K562 (cell line): ENCODE results near the gene FERMT3. TPM values are rescaled to one million over a fixed set of nuclear protein-coding genes. Genes with fewer than 3 reads are reported as not detected.

Experiments used
- ASH1L ChIP-seq: fragments of 450-650 bp; IDR thresholded peaks from 2 replicates; pipeline ENCODE4 v1.6.1; 2018; ENCODE audit warnings: borderline replicate concordance, mild to moderate bottlenecking, low read depth; ENCODE audit not compliant: partially characterized antibody
- CBX5 ChIP-seq: IDR thresholded peaks from 2 replicates; pipeline ENCODE4 v1.6.1; 2014; ENCODE audit warnings: low read depth, borderline replicate concordance
- CCNT2 ChIP-seq: IDR thresholded peaks from 2 replicates; pipeline ENCODE4 v1.6.1; 2011; ENCODE audit warnings: borderline replicate concordance, low read depth, mild to moderate bottlenecking, moderate library complexity, mixed read lengths, low read length; ENCODE audit not compliant: insufficient read length; ENCODE audit errors: extremely low read depth
- CREB3 ChIP-seq: fragments of 450-650 bp; conservative IDR thresholded peaks from 2 replicates; pipeline ENCODE4 v1.6.1; 2016; ENCODE audit warnings: missing genetic modification characterization, low read depth, mild to moderate bottlenecking, missing compliant biosample characterization, moderate library complexity
- FOXK2 ChIP-seq, 2 experiments: fragments of 450-650 bp; IDR thresholded peaks in 1 of 2; conservative IDR thresholded peaks in 1 of 2; 2 replicates each; pipeline ENCODE4 v1.6.1; 2016; ENCODE audit warnings: low read depth in 2 of 2, mild to moderate bottlenecking in 1 of 2
- FOXM1 ChIP-seq, 2 experiments: fragments of 450-650 bp in 1 of 2; sonication (generic) in 1 of 2; formaldehyde crosslinking in 1 of 2; IDR thresholded peaks; 2 replicates each; pipeline versions ENCODE4 v1.6.1 to v1.9.0; 2017 to 2022; ENCODE audit warnings: low read depth in 2 of 2, mild to moderate bottlenecking in 2 of 2, missing genetic modification reagents in 1 of 2, moderate library complexity in 1 of 2
- HBP1 ChIP-seq: fragments of 450-650 bp; formaldehyde crosslinking; IDR thresholded peaks from 2 replicates; pipeline ENCODE4 v1.4.0; 2022; ENCODE audit warnings: missing genetic modification characterization
- IRF2 ChIP-seq: sonication (generic); formaldehyde crosslinking; IDR thresholded peaks from 2 replicates; pipeline ENCODE4 v1.8.1; 2022; ENCODE audit warnings: mild to moderate bottlenecking, missing genetic modification reagents
- KLF1 ChIP-seq: fragments of 450-650 bp; IDR thresholded peaks from 2 replicates; pipeline ENCODE4 v1.6.1; 2016; ENCODE audit warnings: missing genetic modification characterization, missing compliant biosample characterization
- NCOR1 ChIP-seq: fragments of 450-650 bp; IDR thresholded peaks from 2 replicates; pipeline ENCODE4 v1.6.1; 2016; ENCODE audit warnings: mild to moderate bottlenecking, moderate library complexity
- PTRF ChIP-seq: fragments of 450-650 bp; IDR thresholded peaks from 2 replicates; pipeline ENCODE4 v1.6.1; 2016; ENCODE audit warnings: mild to moderate bottlenecking, missing genetic modification characterization, missing compliant biosample characterization
- SIX5 ChIP-seq, 2 experiments: IDR thresholded peaks; 2 replicates each; pipeline ENCODE4 v1.6.1; 2011; ENCODE audit warnings: low read length in 2 of 2, borderline replicate concordance in 1 of 2, low read depth in 1 of 2, mild to moderate bottlenecking in 1 of 2, moderate library complexity in 1 of 2; ENCODE audit not compliant: insufficient read depth in 1 of 2
- SMAD4 ChIP-seq: fragments of 250-450 bp; sonication (Bioruptor Pico); conservative IDR thresholded peaks from 2 replicates; pipeline ENCODE4 v1.8.0; 2021; ENCODE audit warnings: inconsistent platforms, mild to moderate bottlenecking, moderate library complexity
- SNAPC5 ChIP-seq: fragments of 250-450 bp; sonication (Bioruptor Pico); IDR thresholded peaks from 2 replicates; pipeline ENCODE4 v1.8.0; 2021; ENCODE audit warnings: moderate library complexity, mild to moderate bottlenecking, inconsistent platforms
- XRCC4 ChIP-seq: IDR thresholded peaks from one replicate; pipeline ENCODE4 v1.6.1; 2011; ENCODE audit not compliant: insufficient read depth, insufficient read length; ENCODE audit errors: extremely low read depth
- YBX1 ChIP-seq: fragments of 450-650 bp; IDR thresholded peaks from 2 replicates; pipeline ENCODE4 v1.7.1; 2016; ENCODE audit warnings: mild to moderate bottlenecking
- ZBTB17 ChIP-seq: fragments of 450-650 bp; formaldehyde crosslinking; IDR thresholded peaks from 2 replicates; pipeline ENCODE4 v1.4.0; 2020; ENCODE audit warnings: mild to moderate bottlenecking
- ZNF124 ChIP-seq: sonication (generic); formaldehyde crosslinking; IDR thresholded peaks from 2 replicates; pipeline ENCODE4 v1.8.1; 2022; ENCODE audit warnings: missing genetic modification reagents
- ZNF165 ChIP-seq: fragments of 250-450 bp; sonication (Bioruptor Pico); IDR thresholded peaks from 2 replicates; pipeline ENCODE4 v1.4.0; 2020; ENCODE audit warnings: borderline replicate concordance
- ZNF354B ChIP-seq: fragments of 250-450 bp; sonication (Bioruptor Pico); IDR thresholded peaks from 2 replicates; pipeline ENCODE4 v1.4.0; 2020
- ZNF696 ChIP-seq: fragments of 250-450 bp; sonication (Bioruptor Pico); conservative IDR thresholded peaks from 2 replicates; pipeline ENCODE4 v1.4.0; 2020; ENCODE audit warnings: mild to moderate bottlenecking, moderate library complexity
- polyA plus RNA-seq, 8 experiments: library from polyadenylated mRNA; depleted of rRNA in 4 of 8; stranded (reverse) in 5 of 8; unstranded in 3 of 8; fragments of >200 nt; fragmentation: Nextera tagmentation in 2 of 8; fragmentation: Illumina TruSeq in 1 of 8; extraction: Ambion mirVana in 2 of 8; extraction: Trizol in 1 of 8; gene quantifications; 2 replicates each; pipeline versions ENCODE4 v1.2.1 to v1.2.3, GENCODE V29; 2011 to 2014; ENCODE audit warnings: inconsistent platforms in 1 of 8, missing spikeins in 1 of 8
- total RNA-seq, 7 experiments: library from RNA; depleted of rRNA in 6 of 7; stranded (reverse); fragments of >200 nt in 6 of 7; fragmentation: Illumina TruSeq in 2 of 7; extraction: Trizol in 2 of 7; gene quantifications; 2 replicates each; pipeline versions ENCODE4 v1.2.1 to v1.2.3, GENCODE V29; 2011 to 2021; ENCODE audit warnings: low replicate concordance in 1 of 7

FERMT3 gene
- total and polyA plus RNA-seq, 9 of the 15 experiments (the other 6 are each of a cell fraction or from before 2014, with no cell fraction given), result 3.2 to 275 (median 79.7) TPM

DNA sequence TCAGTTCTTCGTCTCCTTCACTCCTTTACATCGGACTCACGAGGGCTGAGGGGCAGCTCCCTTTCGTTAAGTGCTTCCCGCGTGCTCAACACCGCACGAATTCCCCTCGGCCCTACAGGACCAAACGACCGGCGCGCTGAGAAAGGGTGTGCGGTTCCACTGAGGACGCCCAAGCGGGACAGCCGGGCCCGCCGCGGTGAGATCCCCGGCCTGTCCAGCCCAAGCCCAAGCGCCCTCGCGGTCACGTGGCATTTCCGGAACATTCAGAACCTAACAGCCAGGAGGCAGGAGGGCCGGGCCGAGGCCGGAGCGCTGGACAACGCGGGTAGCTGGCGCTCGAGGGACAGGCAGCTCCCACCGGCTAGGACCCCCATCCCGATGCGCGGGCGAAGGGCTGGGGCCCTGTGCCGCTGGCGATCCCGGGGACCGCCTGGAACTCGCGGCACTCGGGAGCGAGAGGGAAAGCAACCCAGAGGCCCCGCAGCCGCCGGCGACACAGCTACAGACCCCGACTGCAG is 21.3 kb upstream of the FERMT3 start (continued):
- TF ChIP-seq FOXM1 (IDR thresholded peaks at IDR 0.05; ENCODE audit: low read depth) (no peak), FOXM1 (CRISPR knock-in tag; IDR thresholded peaks at IDR 0.05; ENCODE audit: low read depth) (no peak), PTRF (tag) (no peak), ZNF124 (CRISPR knock-in tag) (no peak), ZNF696 (no peak), YBX1 (no peak), SNAPC5 (CRISPR knock-in tag) (no peak), SIX5 (IDR thresholded peaks at IDR 0.05; ENCODE audit: borderline replicate concordance in 1 of 2, insufficient read depth in 1 of 2, low read depth in 1 of 2, low read length in 2 of 2) (no peak), KLF1 (tag) (peak; percentile 91), CREB3 (0 out of 2 replicates have a peak, but pooled peaks have one; percentile 31), FOXK2 (conservative IDR thresholded peaks at IDR 0.05 in 1 of 2, IDR thresholded peaks at IDR 0.05 in 1 of 2; ENCODE audit: low read depth in 2 of 2) (peak in 1 of 2 experiments; percentile 22; a peak in 1 of 4 replicates), ZBTB17 (CRISPR knock-in tag) (0 out of 2 replicates have a peak, but pooled peaks have one; percentile 39), IRF2 (no peak), XRCC4 (no peak), HBP1 (CRISPR knock-in tag) (0 out of 2 replicates have a peak, but pooled peaks have one; percentile 32), CCNT2 (peak; percentile 87), ZNF354B (CRISPR knock-in tag) (no peak), SMAD4 (CRISPR knock-in tag) (peak; percentile 73; the same call in 1 of the 2 replicates), NCOR1 (no peak), ZNF165 (CRISPR knock-in tag) (0 out of 2 replicates have a peak, but pooled peaks have one; percentile 35), CBX5 (no peak), ASH1L (no peak)
